BE2C (cell line): Measurements from ENCODE around the gene RAB11FIP2.

Source experiments
- DNase-seq: peaks from one replicate; pipeline ENCODE4 v3.0.0-alpha.2; 2020
- H3K27me3 ChIP-seq: fragments of 250-450 bp; sonication (Bioruptor Pico); 2 replicates; pipeline ENCODE4 v1.5.1; 2020; ENCODE audit warnings: mild to moderate bottlenecking
- H3K36me3 ChIP-seq: fragments of 250-450 bp; sonication (Bioruptor Pico); 2 replicates; pipeline ENCODE4 v1.5.1; 2020; ENCODE audit warnings: mild to moderate bottlenecking
- H3K4me1 ChIP-seq: fragments of 250-450 bp; sonication (Bioruptor Pico); 2 replicates; pipeline ENCODE4 v1.5.1; 2020
- H3K4me3 ChIP-seq: 2 replicates; pipeline ENCODE4 v1.5.1; 2011; ENCODE audit warnings: low read depth, low read length
- H3K9me3 ChIP-seq: fragments of 250-450 bp; sonication (Bioruptor Pico); 2 replicates; pipeline ENCODE4 v1.5.1; 2020
- TF ChIP-seq, protein P1 (sequence below): IDR thresholded peaks from 2 replicates; pipeline ENCODE4 v1.5.1; 2012; ENCODE audit warnings: mild to moderate bottlenecking, low read depth, low read length

RAB11FIP2 gene

DNA sequence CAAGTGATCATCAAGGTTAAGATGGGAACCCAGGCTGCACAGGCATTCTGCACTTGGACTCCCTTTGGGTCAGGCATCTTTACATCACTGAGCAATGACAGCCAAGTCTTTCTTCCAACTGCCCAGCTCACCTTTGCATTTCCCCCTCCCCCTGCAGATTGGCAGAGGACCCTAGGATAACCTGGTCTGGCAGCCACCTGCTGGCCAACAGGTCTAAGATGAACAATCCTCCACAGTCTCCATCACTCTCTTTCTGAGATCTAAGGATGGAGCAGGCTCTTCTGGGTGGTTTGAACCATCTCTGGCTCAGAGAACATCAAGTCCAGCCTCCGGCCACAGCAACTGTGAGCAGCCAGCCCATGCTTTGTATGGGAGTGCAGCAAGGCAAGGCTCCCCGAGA, 75.8 kb downstream of the RAB11FIP2 start:
- TF ChIP-seq, protein P1, sequence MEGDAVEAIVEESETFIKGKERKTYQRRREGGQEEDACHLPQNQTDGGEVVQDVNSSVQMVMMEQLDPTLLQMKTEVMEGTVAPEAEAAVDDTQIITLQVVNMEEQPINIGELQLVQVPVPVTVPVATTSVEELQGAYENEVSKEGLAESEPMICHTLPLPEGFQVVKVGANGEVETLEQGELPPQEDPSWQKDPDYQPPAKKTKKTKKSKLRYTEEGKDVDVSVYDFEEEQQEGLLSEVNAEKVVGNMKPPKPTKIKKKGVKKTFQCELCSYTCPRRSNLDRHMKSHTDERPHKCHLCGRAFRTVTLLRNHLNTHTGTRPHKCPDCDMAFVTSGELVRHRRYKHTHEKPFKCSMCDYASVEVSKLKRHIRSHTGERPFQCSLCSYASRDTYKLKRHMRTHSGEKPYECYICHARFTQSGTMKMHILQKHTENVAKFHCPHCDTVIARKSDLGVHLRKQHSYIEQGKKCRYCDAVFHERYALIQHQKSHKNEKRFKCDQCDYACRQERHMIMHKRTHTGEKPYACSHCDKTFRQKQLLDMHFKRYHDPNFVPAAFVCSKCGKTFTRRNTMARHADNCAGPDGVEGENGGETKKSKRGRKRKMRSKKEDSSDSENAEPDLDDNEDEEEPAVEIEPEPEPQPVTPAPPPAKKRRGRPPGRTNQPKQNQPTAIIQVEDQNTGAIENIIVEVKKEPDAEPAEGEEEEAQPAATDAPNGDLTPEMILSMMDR, result no peak
- Histone ChIP-seq H3K4me3 (no peak overlapping the region), H3K4me1 (no peaks in the 10 kb centered on the region), H3K36me3 (no peaks in the 10 kb centered on the region), H3K9me3 (no peaks in the 10 kb centered on the region), H3K27me3 (peaks cover under 1% of the 10 kb centered on the region; the same call in 1 of the 2 replicates)
- no peak for DNase-seq

- TF ChIP-seq, protein P1, result no peak
- Histone ChIP-seq H3K9me3 (no peaks in the 10 kb centered on the region), H3K36me3 (no peaks in the 10 kb centered on the region), H3K4me3 (no peak overlapping the region), H3K4me1 (no peaks in the 10 kb centered on the region), H3K27me3 (no peaks in the 10 kb centered on the region)
- no peak for DNase-seq
Observed at GRCh38 chr10:117969592-117969991, 77.1 kb downstream of the RAB11FIP2 start.

- TF ChIP-seq, protein P1, result no peak
- no peak for DNase-seq
Observed at GRCh38 chr10:117968354-117969182, 78.2 kb downstream of the RAB11FIP2 start.

DNA sequence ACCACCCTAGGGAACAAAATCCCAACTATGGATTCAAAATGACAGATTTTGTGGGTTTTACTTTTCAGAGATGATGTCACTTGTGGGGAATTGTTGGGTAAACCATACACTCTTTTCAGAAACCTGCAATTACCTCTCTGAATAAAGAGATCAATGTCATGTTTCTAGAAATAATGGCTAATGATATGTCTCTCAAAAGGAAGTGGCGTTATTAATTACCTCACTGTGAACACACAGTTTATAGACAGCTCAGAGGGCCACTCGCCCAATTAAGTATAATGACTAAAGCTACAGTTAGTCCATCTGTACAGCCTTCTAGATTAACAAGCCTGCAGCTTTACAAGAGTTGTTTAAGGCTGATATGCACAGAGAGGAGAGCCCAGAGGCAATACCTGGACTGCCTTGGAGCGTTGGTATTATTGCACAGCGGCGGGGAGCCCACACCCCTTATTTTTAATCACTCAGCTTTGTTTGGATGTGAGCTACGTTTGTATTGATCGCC, 79.5 kb downstream of the RAB11FIP2 start:
- no peaks in the 10 kb centered on the region for H3K9me3 ChIP-seq
- no peaks in the 10 kb centered on the region for H3K36me3 ChIP-seq
- H3K4me1 ChIP-seq, result no peaks in the 10 kb centered on the region
- TF ChIP-seq, protein P1, result no peak
- DNase-seq, result no peak
- 0 out of 2 replicates have a peak, but pooled peaks cover 6% of the 10 kb centered on the region for H3K27me3 ChIP-seq
- no peak overlapping the region for H3K4me3 ChIP-seq

More at GRCh38 chr10:117968354-117969182, 78.2 kb downstream of the RAB11FIP2 start:
- no peaks in the 10 kb centered on the region for H3K36me3 ChIP-seq
- no peaks in the 10 kb centered on the region for H3K9me3 ChIP-seq
- H3K4me3 ChIP-seq, result no peak overlapping the region
- H3K27me3 ChIP-seq, result 0 out of 2 replicates have a peak, but pooled peaks cover 4% of the 10 kb centered on the region
- H3K4me1 ChIP-seq, result no peaks in the 10 kb centered on the region

- H3K36me3 ChIP-seq, result no peaks in the 10 kb centered on the region
- H3K4me1 ChIP-seq, result no peaks in the 10 kb centered on the region
- TF ChIP-seq, protein P1, result no peak
- DNase-seq, result no peak
- H3K4me3 ChIP-seq, result no peak overlapping the region
- H3K9me3 ChIP-seq, result no peaks in the 10 kb centered on the region
- 0 out of 2 replicates have a peak, but pooled peaks cover 6% of the 10 kb centered on the region for H3K27me3 ChIP-seq
Observed at GRCh38 chr10:117965984-117966383, 80.8 kb downstream of the RAB11FIP2 start.

GRCh38 chr10:117964536-117964935, 82.2 kb downstream of the RAB11FIP2 start:
- H3K4me1 ChIP-seq, result no peaks in the 10 kb centered on the region
- no peak for DNase-seq
- H3K4me3 ChIP-seq, result no peak overlapping the region
- H3K27me3 ChIP-seq, result 0 out of 2 replicates have a peak, but pooled peaks cover 6% of the 10 kb centered on the region
- H3K9me3 ChIP-seq, result no peaks in the 10 kb centered on the region
- TF ChIP-seq, protein P1, result no peak
- H3K36me3 ChIP-seq, result no peaks in the 10 kb centered on the region
